HG02884 (cell line): ENCODE measurements around the gene MFRP.

Experiments
- ATAC-seq: cut with Tn5 transposase; IDR thresholded peaks from one replicate; pipeline ENCODE4 v1.9.1; 2021; ENCODE audit warnings: mild to moderate bottlenecking, moderate library complexity; ENCODE audit not compliant: unreplicated experiment

MFRP gene

GRCh38 chr11:119298726-119299125 is 47.8 kb downstream of the MFRP start:
- ATAC-seq, result no peak

DNA sequence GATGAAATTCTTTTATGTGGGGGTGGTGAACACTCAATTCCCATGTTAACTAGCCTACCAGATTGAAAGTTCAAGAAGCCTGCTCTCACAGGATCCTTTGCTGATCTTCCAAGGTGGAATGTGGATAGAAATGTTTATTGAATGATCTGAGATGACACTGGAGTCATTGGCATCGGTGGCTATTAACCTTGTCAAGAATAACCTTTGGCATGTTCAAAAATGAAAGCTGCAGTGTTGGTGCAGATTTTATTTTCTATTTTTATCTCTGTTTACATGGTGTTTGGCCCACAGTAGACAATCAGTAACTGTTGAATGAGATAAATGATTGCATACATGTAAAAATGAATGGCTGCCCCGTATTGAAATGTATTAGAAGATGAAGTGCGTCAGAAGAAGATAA is 48.6 kb downstream of the MFRP start:
- no peak for ATAC-seq

DNA sequence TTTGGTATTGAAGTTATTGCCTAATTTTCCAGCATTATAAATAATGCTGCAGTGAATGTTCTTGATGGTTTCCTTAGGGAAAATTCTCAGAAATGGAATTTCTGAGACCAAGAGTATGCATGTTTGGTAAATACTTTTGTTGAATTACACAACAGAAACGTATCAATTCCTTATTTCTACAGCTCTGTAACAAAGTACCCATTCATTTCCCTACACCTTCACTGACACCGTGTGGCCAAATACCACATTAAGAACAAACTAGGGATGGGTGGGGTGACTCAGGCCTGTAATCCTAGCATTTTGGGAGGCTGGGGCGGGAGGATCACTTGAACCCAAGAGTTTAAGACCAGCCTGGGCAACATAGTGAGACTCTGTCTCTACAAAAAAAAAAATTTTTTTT is 51.3 kb downstream of the MFRP start:
- no peak for ATAC-seq

- ATAC-seq, result no peak
Measured at GRCh38 chr11:119293461-119293860, 53.0 kb downstream of the MFRP start.

DNA sequence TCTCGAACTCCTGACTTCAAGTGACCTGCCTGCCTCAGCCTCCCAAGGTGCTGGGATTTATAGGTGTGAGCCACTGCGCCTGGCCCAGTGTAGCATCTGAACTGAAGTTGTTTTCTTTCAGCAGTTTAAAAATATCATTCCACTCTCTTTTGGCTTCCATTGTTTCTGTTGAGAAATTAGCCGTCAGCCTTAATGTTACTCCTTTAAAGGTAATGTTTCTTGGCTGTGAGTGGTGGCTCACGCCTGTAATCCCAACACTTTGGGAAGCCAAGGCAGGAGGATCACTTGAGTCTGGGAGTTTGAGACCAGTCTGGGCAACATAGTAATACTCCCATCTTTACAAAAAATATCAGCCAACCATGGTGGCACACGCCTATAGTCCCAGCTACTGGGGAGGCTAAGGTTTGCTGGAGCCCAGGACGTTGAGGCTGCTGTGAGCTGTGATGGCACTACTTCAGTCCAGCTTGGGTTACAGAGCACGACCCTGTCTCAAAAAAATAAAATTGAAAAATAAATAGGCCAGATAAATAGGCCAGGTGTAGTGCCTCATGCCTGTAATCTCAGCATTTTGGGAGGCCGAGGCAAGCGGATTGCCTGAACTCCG is 55.5 kb downstream of the MFRP start:
- no peak for ATAC-seq
